Measurements from ENCODE around the gene CAMK2N2. TPM values are rescaled to one million over a fixed set of nuclear protein-coding genes. Genes with fewer than 3 reads are reported as not detected.
A peak's percentile ranks its signal among the peaks of the same experiment; 100 is the strongest.

CAMK2N2 gene
- total RNA-seq, 1 donor from 2014 or later, result 4.5 TPM

- DNase-seq (ENCODE audit: low spot score in 2 of 2) (peak; percentile 83), FAIRE-seq (no peak)
Observed at GRCh38 chr3:184229394-184230080, 31.8 kb downstream of the CAMK2N2 start, which contains the start of gene VWA5B2. Gene VWA5B2 (plus strand): TSS chr3:184229585. CDS start chr3:184230529, 944 bp downstream.

DNA sequence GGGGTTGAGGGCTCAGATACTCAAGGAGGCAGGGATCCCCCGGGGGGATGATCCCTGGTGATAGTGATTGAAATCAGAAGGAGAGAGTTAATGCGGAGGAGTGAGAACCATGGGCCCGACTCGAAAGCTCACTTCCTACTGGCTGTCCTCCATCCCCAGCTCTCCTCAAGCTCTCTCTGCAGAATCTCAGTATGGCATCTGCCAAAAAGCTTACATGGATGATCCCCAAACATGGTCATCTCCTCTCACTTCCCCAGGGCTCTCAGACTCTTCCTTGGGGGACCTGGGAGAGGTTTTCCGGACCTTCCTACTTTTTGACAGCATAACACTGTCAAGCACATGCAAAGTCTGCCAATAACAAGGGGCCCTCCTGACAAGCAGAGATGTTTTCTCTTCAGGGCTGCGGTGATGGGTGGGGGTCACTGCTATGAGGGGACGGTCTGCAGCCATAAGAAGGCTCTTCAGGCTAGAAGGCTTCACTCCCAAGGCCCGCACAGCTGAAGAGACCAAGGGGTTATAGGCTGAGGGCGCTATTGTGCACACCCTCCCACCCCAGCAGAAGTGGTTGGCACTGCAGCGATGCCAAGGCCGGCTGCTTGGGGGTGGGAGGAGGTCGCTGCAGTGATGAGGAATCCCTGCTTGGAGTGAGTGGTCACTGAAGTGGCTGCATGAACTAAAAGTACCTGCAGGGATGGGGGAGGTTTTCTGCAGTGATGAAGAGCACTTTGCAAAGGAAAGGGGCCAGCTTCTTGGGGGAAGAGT is 32.8 kb downstream of the CAMK2N2 start:
- FAIRE-seq (no peak), DNase-seq (ENCODE audit: low spot score in 2 of 2) (peak in 1 of 2 donors; percentile 28)

DNA sequence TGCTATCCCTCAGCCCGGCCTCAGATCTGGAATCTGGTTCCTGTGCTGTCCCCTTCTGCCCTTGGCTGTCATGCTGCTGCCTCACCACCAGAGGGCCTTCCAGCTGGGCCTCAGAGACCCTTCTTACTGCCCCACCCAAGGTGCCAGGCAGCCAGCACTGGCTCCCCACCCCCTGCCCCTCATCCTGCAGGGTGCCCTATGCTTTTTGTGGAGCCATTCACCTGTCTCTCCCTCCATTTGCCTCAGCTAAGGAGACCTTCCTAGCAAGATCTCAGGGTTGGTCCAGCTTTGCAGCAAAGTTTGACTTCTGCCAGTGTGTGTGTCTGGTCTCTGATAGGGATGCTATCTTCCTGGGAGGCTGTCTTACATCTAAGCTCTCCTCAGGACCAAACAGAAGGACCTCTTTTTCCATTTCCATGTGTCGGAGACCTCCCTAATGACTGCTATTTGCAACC is 33.8 kb downstream of the CAMK2N2 start:
- FAIRE-seq (no peak), DNase-seq (ENCODE audit: low spot score in 2 of 2) (peak; percentile 56 to 57)

- FAIRE-seq, result no peak
- DNase-seq (ENCODE audit: low spot score in 2 of 2), result no peak
Observed at GRCh38 chr3:184223946-184224345, 37.4 kb downstream of the CAMK2N2 start.

DNA sequence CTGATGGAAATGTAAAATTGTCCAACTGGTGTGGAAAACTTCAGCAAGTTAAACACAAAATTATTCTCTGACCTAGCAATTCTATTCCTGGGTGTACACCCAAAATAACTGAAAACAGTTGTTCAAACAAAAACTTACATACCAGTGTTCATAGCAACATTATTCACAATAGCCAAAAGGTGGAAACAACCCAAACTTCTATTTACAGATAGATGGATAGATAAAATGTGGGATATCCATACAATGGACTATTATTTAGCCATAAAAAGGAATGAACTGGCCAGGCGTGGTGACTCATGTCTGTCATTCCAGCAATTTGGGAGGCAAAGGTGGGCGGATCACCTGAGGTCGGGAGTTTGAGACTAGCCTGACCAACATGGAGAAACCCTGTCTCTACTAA is 38.8 kb downstream of the CAMK2N2 start:
- FAIRE-seq, result no peak
- no peak for DNase-seq (ENCODE audit: low spot score in 2 of 2)

DNA sequence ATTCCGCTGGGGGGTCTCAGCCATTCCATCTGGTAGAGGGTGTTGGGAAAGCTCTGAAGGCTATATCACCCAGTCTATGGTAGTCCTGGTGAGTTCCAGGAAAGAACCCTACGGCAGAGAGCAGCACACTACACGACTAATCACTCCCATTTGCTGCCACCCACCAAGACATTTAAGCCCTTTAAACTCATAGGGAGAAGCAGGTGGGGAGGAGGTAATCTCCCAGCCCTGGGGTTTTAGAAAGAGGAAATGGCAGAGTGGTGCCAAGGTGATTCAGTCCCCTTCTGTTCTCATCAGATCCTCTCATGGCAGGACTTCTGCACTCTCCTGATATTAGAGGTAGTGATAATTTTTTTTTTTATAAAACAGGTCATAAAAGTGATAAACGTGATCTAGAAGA is 42.5 kb downstream of the CAMK2N2 start:
- DNase-seq (ENCODE audit: low spot score in 2 of 2) (no peak), FAIRE-seq (no peak)

DNA sequence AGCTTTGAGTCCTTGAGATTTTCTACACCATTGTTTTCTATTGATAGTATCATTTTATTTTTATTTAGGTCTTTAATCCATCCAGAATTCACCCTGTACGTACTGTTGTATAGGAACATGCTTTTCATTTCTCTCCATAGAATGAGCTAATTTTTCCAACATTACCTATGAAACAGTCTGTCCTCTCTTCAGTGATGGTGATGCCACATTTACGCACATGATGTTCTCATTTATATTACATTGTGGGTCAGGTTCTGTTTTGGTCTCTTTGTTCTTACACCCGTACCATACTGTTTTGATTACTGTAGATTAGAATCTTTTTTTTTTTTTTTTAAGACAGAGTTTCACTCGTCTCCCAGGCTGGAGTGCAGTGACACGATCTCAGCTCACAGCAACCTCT is 49.6 kb downstream of the CAMK2N2 start:
- DNase-seq (ENCODE audit: low spot score in 2 of 2), result no peak
- FAIRE-seq, result no peak

- no peak for DNase-seq (ENCODE audit: low spot score in 2 of 2)
- FAIRE-seq, result no peak
Observed at GRCh38 chr3:184211297-184211696, 50.1 kb downstream of the CAMK2N2 start.

Small RNAs within 50 kb of the gene (small RNA-seq; reads per million reads assigned to genes)
- 0.25 reads per million, percentile 5 among the genes with 10 or more reads in this experiment for gene MIR1224

Other genes starting within 250 kb of the CAMK2N2 start
- 37.9 TPM for gene ABCC5, start 243.7 kb downstream of the CAMK2N2 start, total RNA-seq
- not detected for gene HTR3D, start 229.8 kb downstream of the CAMK2N2 start, total RNA-seq
- not detected for gene HTR3C, start 208.5 kb downstream of the CAMK2N2 start, total RNA-seq
- not detected for gene HTR3E, start 164.5 kb downstream of the CAMK2N2 start, total RNA-seq
- gene EIF2B5, start 126.2 kb downstream of the CAMK2N2 start, total RNA-seq, result 42.8 TPM
- gene DVL3, start 106.2 kb downstream of the CAMK2N2 start, total RNA-seq, result 34.6 TPM
- 344 TPM for gene AP2M1, start 86.7 kb downstream of the CAMK2N2 start, total RNA-seq
- gene ABCF3, start 75.4 kb downstream of the CAMK2N2 start, total RNA-seq, result 47.3 TPM
- gene VWA5B2, start 32.0 kb downstream of the CAMK2N2 start, total RNA-seq, result 0.41 TPM
- gene ALG3, start 12.6 kb downstream of the CAMK2N2 start, total RNA-seq, result 11.0 TPM
- 0.82 TPM for gene EEF1AKMT4, start 11.9 kb downstream of the CAMK2N2 start, total RNA-seq
- gene ECE2, start 14.5 kb upstream of the CAMK2N2 start, total RNA-seq, result 3.7 TPM
- gene PSMD2, start 37.7 kb upstream of the CAMK2N2 start, total RNA-seq, result 263 TPM
- 88.0 TPM for gene EIF4G1, start 53.1 kb upstream of the CAMK2N2 start, total RNA-seq
- gene FAM131A, start 76.0 kb upstream of the CAMK2N2 start, total RNA-seq, result 60.7 TPM
- gene CLCN2, start 100.1 kb upstream of the CAMK2N2 start, total RNA-seq, result 7.3 TPM
- gene POLR2H, start 100.2 kb upstream of the CAMK2N2 start, total RNA-seq, result 33.8 TPM
- 0.41 TPM for gene THPO, start 116.7 kb upstream of the CAMK2N2 start, total RNA-seq
- gene CHRD, start 118.5 kb upstream of the CAMK2N2 start, total RNA-seq, result 2.0 TPM

Data from frontal cortex (tissue), 4 donors.